ENCODE results near the gene TWIST1.

TWIST1 gene

DNA sequence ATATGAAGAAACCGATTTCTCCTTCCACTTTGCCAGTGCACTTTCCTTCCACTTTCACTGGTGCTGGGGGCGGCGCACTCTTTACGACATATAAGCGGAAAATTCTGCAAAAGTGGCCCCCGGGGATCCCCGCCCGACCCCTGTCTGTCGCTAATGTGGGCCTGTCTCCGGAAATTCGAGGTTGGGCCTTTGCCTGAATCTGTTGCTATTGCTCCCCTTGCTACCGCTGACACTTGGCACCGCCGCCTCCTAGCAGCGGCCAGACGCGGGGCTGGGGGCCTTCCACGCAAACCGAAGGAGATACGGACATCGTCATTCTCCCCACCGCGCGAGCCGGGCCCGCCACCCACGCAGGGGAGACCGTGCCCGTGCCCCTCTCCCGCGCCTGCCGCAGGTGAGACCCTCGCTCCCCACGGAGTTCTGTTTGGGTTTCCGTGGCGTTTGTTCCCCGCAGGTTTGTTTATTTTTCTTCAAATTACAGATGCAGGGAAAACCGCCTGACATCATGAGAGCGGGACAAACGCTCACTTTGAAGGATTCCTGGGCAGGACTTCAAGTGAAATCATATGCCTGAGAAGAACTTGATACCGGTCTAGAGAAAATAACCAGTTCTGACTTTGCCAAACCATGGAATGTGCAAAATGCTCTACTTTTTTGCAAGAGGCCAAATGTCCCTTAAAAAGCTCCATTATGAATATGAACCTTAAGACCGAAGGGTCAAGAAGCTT lies 5.0 kb downstream of the TWIST1 start:
- DNase-seq = no peak

DNA sequence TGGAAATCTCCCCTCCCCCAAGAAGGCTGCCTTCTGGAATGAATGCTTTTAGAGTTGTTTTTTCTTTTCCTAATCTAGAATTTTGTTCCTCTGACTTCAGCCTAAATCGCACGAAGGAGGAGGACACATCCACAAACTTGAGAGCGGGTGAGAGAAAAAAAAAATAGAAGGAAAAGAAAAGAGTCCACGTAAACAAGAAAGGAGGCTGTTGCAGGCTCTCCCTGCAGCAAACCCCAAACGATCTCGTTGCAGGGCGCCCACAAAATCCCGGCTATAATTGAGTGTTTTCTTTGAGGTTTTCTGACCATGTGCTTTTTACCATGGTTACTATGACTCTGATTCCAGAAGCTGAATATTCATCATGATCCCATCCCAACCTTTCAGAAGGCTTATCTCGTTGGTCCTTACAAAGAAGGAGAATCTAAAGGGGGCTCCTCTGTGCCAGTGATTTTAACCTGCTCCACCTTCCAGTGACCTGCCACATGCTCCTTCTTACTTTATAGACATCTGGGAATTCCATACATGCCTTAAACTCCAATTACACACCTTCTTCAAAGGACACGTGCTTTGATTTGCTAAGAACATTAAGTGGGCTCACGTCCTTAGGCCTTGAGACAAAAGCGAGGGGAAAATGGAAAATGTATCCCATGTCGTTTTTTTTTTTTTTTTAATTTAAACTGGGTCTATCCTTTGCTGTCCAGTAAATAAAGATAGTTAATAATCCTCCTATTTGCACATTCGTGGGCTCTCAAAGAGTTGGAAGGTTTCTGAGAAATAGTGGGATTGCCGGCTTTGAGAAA lies 5.8 kb downstream of the TWIST1 start:
- DNase-seq = no peak

DNA sequence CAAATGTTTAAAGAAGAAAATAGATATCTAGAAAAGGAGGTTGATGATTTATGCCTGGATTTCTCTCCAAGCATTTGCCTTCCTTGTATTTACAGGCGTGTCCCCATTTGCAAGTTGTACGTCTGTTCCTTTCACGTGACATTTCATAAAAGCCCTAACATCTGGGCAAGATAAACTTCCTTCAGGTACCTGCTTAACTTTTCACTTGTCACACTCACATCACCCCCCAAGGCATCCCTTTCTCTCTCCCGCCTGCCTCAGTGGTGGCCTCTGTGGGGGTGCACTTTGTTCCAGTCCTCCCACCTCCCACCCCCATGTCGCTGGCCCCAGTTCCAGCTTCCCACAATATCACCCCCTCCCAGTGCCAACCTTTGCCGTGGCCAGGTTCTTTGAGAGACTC lies 6.7 kb downstream of the TWIST1 start:
- DNase-seq = no peak

DNA sequence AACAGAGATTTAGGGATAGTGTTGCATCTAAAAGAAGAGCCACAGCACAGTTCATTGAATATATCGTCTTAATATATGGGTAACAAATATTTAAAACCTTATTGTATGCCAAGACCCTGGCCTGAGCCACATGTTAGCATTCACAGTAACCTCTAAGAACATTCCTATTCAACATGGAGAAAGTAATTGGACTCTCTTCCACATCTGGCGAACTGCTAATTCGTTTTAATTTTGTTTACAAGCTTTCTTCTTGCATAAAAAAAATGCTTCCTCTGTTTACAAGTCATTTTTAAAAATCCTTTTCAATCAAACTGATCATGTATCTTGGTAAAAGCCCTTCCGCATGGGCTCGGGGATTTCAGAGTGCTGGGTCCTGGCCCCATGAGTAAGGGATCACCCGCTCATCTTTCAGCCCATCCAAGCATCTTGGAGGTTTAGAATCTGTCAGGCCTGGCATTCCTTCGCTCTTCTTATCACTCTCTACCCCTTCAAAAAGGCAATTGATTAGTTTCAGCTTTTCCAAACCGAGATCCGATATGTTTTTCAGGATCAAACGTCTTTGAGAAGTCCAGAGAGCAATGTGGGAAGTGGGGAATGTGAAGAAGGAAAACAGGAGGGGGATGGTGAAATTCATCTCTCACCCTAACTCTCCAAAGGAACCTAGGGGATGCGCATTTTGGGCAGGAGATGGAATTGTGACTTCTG lies 7.3 kb downstream of the TWIST1 start:
- DNase-seq = no peak

DNA sequence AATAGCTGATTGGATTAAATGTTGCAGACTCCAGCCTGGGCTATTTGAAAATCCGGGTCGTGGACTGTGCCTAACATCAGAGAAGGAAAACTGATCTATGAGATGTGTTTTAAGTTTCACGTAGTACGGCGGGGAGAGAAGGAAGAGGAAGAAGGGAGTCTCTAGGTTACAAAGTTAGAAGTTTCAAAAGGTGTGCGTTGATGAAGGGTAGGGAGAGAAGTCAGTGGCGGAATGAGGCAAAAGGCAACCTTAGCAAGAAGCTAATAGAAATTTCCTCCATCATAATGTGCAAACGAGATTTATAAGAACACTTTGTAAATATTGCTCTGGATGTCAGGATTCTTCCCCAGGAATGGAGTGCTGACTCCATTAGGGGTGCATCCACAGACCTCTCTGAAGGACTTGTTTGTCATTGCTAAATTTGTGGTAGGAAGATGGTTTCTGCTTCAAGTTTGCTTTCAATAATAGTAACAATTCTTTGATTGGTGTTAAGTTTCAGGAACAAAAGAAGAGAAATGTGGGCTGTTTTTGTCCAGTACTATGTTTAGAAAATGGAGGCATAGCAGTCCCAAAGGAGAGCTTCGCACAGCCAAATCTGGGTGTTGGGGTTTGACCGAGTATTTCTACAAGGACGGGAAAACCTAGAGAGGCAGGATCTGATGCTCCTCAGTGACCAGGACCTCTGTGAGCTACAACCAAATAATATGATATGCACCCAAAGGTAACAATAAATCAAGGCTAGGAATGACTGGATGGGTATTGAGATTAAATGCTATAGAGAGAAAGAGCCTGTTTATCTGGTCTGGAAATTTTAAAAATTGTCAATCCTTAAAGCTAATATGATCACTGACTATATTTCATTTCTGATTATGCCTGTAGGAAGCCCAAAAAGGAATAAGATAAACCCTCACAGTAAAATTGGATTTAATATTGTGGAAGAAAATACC lies 8.2 kb downstream of the TWIST1 start:
- no peak for DNase-seq

DNA sequence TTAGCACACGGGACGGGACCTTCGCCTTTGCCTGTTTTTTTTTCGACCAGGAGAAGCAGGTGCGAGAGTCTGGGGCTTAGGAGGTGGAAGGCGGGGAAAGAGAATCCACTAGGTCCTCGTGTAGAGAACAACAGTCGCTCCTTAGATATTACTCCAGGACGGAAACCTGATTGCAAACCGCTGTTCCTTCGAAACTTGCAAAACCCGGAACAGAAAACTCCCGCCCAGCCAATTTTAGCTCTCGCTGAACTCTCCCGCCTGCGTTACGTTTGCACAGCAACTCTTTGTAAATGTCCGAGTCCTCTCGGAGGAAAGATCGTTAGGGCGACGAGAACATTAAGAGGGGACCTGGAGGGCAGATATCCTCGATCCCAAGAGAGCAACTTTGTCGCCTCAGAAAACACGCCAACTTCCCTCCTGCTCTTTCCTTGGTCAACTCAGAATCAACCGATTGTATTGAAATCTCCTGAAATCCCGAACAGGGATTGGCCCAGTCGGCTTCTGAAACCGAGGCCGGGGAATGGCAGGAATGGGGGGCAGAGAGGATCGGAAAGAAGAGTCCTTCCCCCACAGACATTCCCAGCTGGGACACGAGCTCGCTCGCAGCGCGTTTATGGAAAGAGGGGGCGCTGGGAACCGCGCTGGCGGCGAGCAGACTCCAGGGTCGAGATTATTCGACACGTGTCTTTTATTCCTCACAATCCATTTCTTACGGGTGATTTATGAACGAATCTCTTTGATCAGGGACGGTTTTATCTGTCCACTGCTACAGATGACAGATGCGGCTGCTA lies 9.9 kb downstream of the TWIST1 start:
- no peak for DNase-seq

DNA sequence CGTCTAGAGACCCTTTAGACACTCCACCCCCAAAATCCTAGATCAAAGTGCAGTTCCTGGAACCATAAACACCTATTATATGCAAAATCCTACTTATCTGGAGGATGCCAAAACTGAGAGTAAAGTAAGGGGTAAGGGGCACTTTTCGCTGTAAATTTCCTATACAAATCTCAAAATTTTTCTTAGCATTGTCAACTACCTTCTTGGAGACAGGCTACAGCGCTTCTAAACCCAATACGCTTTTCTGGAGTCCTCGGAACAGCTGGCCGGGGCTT lies 10.4 kb downstream of the TWIST1 start:
- DNase-seq = no peak

DNA sequence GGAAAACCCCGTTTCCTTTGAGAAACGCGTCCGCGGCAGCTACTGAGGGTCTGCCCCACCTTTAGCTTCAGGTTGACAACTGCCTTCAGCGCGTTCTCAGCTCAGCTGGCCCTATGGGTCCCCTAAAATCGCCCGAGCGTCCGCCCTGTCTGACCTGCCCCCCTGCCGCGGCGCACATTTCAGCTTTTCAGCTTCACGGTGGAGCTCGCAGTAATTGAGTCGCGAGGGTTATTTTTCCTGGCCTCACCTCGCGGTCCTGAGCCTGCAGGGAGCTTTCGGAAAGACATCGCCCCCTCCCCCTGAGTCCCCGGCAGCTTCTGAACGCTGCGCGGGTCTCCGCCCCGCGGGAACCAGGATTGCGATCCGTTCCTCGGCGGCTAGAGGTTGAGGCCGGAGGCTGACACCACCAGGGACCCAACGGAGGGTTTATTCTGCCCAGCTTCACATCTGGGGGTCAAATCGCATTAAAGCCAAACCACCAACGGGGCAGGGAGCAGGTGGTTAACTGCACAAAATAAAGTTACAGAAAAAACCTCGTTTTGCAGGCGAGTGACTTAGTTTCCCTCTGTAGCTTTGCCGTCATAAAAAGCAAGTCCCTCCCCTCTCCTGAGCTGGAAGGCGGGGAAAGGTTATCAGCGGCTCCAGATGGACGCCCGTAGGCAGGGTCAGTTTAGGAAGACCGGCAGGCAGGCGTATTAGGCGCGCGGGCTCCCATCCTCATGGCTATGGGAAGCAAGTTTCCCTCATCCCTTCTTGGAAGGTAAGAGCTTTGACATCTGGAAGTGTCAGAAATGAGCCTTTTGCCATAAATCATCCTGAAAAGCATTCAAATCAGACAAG lies 11.0 kb downstream of the TWIST1 start:
- no peak for DNase-seq

DNA sequence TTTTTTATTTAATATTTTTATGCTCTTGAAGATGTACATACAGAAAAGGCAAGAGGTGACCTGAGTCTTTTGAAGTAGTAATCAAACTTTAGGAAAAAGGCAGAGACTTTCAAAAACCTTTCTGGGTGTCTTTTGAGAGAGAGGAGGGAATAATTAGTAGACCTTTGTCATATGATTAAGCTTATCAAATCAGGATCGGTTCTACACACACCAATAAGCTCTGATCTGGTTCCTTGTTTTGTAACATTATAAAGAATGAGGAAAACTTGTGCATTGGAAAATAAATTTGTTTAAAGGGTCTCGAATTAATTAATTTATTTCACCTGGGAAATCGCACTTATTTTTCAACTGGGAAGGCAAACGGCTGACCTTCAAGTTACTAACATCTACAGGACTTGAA lies 11.9 kb downstream of the TWIST1 start:
- no peak for DNase-seq

DNA sequence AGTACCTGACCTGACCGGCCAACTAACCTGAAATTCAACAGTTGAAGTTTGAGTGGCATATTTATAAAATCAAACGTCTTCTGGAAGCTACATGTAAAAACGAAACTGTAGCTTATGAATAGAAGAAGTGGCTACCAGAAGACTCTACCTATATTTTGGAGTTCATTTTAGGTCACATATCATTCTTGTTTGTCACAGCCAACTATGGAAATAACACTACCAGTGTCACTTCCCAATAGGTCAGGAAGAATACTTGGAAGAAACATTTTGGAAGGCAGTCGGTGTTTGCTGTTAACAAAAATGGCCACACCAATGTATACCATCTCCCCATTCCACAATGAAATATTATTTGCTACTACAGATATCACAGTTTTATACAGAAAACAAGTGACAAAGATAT lies 12.6 kb downstream of the TWIST1 start:
- DNase-seq = no peak

DNA sequence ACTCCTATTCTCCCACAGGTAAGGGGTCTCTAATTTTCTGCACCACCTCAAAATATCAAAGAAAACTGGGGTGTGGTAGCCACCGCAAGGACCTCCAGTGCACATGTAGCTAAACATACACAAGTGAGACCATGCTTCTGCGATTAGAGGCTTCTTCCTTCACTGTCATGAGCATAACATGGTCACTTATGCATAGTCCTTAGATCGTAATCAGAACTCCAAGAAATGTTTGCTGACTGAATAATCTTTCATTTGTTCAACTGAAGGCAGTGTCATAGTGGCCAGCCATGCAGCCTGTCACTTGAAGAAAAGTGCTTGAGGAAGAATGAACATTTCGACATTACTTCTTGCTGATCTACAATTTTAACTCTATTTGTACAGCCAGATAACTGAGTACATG lies 14.6 kb downstream of the TWIST1 start:
- DNase-seq = no peak

DNA sequence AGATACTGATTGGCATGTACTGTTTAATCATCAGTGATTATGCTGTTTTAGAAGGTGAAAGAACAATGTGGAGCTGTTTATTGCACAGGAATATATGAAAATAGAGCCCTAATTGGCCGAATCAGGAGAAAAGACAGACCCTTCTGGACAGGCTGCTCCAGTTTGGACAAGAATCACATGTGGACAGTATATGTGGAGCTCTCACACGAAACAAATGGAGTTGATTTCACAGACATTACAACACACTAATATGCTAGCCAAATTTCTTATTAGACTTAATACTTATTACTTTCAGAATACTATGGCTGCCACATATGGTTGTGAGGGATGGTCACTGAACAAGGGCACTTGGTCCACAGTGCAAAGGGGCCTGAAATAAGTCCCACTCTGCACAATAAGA lies 15.5 kb downstream of the TWIST1 start:
- no peak for DNase-seq

DNA sequence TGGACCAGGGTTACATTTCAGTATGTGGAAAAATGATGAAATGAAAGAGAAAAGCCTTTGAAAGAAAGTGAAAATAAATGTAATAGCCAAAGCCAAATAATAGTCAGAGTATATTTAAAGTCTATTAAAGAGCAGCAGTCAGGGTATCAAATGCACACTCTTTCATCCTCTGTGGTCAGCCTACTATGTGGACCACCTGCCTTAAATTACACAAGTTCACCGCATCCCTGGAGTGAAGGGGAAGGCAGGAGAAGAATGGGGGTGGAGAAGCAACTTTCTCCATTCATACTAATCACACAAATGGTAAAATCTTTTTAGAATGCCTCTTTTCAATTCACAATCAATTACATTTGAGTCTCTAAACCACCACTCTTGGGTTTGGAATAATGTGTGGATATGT lies 16.0 kb downstream of the TWIST1 start:
- no peak for DNase-seq

DNA sequence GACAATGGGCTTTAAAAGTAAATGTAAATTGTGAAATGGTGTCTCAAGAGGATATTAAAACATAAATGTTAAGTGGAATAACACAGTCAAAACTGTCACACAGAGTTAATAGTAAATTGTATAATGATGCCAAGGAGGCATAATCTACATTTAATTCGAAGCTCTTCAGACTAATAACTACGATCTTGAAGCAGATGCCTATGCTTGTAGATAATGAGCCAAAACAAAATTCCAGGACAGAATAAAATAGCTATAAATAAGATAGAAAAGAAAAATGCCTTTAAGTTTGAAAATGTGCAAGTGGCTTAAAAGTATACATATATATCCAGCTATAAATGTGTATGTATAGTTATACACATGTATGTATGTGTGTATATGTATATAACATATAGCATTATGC lies 17.5 kb downstream of the TWIST1 start:
- no peak for DNase-seq

DNA sequence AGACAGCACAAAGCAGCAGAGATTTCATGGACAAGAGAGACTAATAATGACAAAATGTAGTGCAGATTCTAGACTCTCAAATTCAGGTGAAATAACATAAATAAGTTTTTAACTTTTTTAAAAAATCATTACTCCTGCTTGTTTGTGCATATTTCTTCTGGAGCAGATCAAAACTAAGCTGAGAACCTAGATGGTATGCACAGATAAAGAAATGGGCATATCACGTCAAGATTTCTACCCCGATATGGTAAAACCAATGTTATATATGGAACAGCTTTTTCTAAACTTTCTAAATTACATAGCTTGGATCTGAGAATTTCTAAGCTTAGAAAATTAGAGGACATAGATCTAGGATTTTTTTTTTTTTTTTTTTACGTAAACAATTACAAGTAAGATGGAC lies 18.2 kb downstream of the TWIST1 start:
- no peak for DNase-seq

DNA sequence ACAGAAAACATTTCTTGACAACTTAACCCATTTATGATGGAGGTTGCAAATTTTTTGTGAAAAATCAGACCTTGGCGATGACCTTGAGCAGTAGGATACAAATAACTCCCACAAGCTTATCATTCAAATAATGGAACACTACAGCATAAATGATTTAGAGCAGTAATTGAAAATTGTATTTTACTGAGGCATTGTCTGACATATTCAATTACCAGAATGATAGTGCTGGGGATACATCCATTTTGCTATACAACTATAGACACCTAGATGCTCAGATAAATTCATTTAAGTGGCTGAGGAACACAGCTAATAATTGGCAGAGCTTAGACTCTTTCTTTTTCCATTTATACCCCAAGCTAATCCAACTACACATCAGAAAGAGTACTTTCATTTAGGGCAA lies 18.9 kb downstream of the TWIST1 start:
- no peak for DNase-seq

DNA sequence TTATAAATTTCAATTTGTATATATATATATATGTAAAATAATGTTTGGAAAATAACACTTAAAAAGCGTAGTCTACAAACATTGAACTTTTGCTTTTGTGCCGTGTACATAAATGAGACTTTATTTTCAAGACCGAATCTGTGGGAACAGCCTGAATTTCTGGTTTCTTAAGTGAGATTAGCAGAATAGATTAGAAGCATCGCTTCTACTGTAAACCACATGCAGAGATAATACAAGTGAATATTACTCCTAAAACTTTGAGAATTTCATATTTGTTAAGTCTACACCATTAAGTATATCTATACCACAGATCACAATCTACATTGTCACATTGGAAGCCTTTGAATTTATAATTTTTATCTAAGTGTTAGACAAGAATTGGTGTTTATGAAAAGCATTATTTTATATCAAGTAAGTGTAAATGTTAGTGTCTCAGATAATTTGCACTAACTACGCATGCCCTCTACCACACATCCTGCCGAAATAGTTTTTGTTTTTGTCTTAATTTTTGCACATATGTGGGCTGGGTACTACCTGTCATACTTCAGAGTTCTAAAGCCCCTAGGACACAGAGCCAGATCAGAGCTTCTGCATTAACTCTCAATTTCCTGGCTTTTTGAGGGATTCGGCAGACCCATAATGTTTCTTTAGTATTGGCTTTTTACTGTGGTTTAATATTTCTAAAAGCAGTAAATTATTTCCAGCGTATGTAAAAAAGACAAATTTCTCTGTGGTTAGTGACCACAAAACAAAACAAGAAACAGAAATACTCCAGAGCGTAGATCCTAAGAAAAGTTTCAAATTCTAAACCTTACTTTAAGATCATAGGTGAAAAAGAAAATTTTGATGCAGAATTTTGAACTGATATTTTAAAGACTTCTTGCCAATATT lies 20.0 kb downstream of the TWIST1 start:
- DNase-seq = no peak

DNA sequence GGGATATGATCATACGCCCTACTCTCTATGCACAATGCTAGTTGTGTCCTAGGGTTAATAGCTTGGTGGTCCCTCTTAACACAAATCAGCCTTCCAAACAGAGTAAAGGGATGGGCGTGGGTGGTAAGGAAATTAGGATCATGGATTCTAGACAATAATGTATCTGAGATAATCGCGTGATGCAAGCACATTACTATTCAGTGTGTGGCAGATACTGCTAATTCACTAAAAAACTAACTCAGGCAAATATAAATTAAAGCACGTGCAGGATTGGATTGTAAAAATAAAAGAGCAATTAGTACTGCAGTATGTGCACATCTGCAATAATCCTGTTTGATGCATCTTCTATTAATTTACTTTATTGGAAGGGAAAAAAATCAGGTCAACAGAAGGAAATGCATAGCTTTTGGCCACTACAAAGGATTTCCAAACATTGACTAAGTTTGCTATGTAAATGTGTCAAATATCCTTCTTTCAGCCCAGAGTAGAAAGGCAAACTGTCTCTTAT lies 22.0 kb downstream of the TWIST1 start:
- DNase-seq = no peak

DNA sequence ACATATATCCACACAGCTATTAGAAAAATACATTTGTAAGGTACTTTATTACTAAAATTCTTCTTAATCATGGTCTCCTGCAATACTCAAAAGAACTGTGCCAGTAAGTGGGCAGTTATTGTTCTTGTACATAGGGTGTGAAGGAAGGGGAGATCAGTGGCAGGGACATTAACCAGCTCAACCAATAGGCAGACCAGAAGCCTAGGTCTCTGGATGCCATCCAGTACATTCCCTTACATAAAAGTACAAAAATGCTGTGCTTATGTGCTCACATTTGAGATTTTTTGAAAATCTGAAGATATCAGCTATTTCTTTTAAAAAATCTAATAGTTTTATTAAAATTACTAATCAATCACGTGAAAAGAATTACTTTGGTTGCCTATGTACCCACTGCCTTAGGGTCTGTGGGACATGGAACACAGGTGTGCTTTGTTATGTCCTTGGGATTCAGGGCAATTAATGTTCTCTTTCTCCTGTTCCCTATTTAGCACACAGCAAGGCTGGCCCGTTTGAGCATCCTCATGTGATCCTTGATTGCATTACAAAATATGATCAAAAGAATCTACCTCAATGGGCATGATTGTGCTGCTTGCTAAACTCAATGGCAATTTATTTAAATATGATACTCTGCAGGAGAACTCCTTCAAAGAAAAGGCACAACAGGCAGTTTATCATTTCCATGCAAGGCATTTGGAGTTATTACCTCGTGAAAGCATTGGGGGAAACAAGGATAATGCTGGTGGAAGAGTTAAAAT lies 22.7 kb downstream of the TWIST1 start:
- DNase-seq = no peak
